HG03060 (cell line): ENCODE data around the gene KRT6C.

Experiments
- ATAC-seq: cut with Tn5 transposase; IDR thresholded peaks from one replicate; pipeline ENCODE4 v1.9.1; 2021; ENCODE audit warnings: low read depth, moderate number of reproducible peaks; ENCODE audit not compliant: unreplicated experiment

Gene KRT6C

DNA sequence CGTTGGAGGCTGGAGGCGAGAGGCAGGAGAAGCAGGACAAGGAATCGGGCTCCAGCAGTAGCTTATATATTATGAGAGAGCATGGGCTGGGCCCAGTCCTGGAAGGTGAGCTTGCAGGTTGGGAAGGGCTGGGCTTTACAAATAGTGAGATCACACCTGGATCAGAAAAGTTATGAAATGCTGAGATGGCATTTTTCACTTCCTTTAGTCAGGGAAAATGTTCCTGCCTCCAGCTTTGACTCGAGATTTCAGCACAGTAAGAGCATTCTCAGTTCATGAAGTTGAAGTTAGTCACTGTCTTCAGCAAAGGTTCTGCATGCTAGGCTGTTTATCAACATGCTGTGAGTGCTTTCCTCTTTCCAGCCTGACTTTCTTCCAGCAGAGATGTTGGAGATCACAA, at the start of gene KRT6C:
Gene KRT6C, minus strand, starts transcription at position 38 of the 400 bp plus-strand sequence. CDS start 68 bp downstream, outside the sequence.
- ATAC-seq: no peak

DNA sequence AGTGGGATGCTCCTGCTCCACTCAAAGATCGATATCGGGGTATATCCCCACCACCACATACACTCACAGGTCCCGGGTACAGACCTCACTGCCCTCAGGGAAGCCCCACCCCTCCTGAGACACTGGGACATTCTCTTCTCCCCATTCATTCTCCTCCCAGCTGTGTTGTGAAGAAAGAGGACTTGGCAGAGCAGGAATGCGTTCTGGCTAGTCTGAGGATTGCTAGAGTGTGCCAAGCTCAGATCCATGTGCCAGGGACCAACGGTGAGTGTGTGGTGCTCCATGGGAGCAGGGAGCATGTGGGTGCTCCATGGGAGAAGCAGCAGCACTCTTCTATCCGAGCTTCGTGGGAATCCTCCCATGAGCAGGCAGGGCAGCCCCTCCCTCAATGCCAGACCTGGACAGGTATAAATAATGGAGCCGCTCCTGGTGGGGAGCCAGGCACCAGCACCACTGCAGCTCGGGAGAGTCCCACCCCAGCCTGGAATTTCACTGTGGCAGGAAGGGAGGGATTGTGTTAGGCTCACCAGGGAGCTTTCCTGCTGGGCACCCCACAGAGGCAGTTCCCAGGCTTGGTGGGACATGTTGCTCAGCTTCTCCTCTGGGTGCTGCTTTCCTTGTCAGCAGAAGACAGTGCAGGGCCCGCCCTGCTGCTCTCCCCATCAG, 48.9 kb upstream of the KRT6C start:
- ATAC-seq: no peak

DNA sequence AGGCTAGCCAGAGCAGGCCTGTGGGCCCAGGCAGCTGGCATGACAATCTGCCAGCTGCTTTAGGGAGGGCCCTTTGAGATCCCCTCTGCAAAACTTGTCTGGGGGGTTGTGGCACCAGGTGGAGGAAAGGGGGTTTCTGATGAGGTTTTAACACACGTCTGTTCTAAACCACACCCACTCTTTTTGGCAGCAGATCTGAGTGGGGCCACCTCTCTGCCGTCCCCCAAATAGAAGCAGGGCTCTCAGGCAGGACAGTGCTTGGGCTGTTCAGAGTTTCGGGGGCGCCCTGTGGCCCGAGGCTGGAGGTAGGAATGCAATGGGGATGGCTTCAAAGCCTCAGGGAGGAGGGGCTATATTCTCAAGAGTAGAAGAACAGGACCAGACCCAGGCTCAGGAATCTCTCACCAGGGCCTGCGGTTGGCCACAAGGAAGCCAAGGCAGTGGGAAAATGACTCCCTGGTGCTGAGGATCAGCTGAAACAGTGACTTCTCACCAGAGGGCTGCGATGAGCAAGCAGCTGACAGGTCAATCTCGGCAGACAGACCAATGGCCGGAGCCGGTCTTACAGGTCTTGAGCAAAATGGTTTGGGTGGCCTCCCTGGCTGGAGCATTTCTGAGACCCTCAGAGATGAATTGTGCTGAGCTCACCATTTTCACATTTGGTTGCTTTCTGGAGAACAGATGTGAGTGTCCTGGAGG, 48.1 kb upstream of the KRT6C start:
- no peak for ATAC-seq

DNA sequence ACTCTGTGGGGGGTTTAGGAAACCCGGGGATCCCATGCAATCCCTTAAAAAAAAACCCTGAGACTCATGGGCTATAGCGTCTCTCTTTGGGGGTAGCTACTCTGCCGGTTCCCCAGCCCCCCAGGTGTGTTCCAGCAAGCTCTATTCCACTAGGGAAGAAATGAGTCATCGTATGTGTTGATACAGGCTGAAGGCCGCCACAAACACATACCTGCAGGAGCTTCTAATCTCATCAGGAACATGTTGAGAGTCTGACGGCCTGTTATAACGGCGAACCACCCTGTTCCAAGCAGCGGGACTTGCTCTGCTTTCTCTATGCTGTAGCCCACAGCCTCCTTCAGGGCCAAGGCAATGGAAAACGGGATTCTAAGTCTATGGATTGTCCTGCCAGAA, 47.6 kb upstream of the KRT6C start:
- no peak for ATAC-seq

DNA sequence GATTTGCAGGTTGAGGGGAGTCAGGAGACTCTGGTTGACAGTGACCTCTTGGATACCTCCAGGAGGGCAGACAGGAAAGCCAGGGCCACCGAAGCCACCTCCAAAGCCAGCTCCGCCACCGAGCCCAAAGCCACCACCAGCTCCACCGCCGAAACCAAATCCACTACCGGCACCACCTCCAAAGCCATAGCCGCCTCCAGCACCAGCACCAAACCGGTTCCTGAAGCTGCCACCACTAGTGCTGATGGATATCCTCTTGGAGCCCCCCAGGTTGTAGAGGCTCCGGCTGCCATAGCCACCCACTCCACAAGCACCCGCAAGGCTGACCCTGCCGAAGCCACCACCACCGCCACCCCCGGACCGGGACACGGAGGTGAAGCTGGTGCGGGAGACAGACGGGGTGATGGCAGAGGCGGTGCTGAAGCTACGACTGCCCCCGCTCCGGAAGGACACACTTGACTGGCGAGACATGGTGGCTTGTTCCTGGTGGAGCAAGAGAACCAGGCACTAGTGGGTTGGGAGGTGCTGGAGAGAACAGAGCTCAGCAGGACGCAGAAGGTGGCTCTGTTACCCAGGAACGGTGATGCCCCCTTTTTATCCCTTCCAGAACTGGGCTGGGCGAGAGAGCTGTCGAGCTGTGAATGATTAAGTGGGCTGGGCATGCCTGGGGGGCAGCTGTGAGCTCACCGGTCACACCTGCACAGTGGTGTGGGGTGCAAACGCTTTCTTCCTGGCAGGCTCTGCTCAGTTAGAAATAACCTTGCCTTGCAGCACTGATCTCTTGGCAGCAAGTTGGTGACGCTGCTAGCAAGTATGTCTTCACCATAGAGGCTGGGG, 46.4 kb upstream of the KRT6C start, which contains the start of gene KRT5:
Gene KRT5, minus strand, starts transcription at position 569 of the 837 bp plus-strand sequence. Its CDS starts 98 bp downstream, at position 471.
- ATAC-seq: no peak

DNA sequence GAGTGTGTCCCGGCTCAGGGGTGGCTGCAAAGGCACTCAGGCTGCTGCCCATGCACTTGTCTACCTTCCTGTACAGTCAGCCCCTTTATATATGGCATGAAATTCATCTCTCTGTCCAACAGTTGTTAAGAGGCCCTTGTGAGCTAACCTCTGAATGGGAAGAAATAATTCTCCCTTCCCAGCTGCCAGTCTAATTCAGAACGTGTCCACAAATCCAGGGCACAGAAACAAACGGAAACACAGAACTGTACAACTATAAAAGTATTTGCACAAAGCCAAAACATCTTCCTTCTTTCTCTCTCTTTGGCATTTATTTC, 45.7 kb upstream of the KRT6C start:
- no peak for ATAC-seq

DNA sequence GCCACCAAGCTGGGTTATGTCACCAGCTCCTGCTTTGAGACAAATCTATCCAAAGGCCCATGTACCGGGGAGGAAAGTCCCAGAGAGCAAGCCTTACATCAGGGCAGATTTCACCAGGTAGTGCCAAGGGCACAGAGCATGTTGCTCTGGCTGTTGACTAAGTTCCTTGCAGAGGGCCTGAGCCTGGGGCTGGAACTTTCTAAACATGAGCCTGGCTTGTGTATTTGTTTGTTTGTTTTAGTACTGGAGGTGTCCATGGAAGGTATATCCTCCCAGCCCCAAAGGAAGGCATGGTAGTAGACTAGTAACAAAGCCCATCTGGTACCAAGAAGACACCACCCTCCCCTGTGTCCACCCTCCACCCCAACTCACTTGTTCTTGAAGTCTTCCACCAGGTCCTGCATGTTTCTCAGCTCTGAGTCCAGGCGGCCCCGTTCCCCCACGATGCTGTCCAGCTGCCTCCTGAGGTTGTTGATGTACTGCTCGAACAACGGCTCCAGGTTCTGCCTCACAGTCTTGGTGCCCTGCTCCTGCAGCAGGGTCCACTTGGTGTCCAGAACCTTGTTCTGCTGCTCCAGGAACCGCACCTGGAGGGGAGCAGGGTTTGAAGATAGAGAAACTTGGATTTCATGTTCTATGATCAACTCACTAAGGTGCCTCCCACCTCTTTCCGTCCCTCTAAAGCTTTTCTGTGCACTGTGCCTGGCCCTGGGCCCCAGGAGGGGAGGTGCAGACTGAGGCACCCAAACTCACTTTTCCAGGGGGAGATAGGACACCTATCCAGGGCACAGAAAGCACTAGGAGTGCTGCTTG, 45.2 kb upstream of the KRT6C start:
- ATAC-seq: no peak

DNA sequence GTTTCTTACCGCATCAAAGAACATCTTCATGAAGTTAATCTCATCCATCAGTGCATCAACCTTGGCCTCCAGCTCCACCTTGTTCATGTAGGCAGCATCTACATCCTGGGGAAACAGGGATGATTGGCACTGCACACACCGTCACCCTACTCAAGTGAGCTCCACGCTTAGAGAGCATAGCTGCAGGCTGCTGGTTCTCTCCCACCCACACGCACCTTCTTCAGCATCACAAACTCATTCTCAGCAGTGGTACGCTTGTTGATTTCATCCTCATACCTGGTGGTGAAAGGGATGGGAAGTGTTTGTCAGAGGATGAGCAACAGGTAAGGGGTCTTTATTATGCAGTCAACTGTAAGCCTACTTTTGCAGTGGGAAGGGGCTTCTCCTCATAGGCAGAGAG, 44.3 kb upstream of the KRT6C start:
- no peak for ATAC-seq

DNA sequence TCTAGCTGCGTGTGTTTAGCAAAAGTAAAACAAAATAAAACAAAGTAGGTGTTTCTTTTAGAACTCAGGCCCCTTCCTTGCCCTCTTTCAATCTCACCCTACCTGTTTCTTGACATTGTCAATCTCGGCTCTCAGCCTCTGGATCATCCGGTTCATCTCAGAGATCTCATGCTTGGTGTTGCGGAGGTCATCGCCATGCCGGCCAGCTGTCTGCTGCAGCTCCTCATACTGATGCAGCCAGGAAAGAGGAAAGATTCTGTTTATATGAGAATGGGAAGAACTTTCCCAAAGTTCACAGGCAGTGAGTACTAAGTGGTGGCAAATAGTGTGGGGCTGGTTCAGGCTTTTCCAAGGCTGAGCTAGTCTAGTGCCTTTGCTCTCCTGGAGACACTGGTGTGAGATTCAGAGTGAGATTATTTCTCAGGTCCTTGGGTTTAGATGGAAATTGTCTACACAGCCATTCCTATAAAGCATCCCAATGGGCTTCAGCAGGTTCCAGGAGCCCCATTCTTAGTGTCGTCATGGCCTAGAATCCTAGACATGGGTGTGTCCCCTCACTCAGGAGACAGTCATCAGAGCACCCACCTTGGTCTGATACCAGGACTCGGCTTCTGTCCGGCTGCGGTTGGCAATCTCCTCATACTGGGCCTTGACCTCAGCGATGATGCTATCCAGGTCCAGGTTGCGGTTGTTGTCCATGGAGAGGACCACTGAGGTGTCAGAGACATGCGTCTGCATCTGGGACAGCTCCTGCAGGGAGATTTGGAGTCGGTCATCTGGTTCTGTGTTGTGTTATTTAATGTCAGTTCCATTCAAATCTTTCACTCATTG, 43.6 kb upstream of the KRT6C start:
- no peak for ATAC-seq

DNA sequence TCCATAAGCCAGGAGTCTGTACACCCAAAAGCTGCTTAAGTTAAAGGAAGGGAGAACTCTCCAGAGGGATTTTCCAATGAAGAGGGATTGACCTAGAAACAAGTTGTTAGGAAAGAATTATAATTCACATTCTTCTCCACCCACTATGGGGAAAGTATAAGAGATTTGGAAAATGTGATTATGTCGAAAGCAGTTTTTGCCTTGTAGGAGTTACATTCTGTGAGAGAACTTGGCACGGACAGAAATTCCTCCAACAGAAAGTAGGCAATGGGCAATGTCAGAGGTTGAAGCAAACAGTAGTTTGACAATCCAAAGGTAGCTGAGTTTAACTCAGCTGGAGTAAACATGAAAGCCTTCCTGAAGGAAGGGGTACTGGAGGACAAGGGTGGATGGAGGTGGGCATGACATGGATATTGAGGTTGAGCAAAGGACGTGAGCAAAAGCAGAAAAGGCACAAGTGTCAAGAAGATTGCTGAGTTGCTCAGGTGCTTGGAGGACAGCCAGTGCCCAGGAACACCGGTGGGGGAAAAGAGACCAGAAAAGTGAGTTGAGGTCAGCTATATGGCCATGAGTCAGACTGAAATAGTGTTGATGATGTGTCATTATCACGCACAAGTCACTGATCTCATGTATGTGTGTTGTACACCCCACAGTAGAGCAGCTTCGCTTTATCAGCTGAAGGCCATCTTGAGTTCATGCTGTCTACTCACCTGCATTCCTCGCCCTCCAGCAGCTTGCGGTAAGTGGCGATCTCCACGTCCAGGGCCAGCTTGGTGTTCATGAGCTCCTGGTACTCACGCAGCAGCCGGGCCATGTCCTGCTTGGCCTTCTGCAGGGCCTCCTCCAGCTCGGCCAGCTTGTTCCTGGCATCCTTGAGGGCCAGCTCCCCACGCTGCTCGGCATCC, 42.6 kb upstream of the KRT6C start:
- ATAC-seq: no peak

DNA sequence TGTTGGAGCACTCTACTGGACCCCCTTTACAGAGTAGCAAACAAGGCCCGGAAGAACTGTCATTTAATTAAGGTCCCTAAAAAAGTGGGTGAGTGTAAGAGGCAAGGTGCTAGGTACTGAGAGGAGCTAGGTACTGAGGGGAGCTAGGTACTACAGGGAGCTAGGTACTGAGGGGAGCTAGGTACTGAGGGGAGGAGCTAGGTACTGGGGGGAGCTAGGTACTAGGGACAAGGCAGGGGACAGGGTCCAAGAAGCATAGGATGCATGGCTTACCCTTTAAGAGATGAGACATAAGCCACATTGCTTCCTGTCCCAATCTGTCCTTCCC, 41.7 kb upstream of the KRT6C start:
- ATAC-seq: no peak

DNA sequence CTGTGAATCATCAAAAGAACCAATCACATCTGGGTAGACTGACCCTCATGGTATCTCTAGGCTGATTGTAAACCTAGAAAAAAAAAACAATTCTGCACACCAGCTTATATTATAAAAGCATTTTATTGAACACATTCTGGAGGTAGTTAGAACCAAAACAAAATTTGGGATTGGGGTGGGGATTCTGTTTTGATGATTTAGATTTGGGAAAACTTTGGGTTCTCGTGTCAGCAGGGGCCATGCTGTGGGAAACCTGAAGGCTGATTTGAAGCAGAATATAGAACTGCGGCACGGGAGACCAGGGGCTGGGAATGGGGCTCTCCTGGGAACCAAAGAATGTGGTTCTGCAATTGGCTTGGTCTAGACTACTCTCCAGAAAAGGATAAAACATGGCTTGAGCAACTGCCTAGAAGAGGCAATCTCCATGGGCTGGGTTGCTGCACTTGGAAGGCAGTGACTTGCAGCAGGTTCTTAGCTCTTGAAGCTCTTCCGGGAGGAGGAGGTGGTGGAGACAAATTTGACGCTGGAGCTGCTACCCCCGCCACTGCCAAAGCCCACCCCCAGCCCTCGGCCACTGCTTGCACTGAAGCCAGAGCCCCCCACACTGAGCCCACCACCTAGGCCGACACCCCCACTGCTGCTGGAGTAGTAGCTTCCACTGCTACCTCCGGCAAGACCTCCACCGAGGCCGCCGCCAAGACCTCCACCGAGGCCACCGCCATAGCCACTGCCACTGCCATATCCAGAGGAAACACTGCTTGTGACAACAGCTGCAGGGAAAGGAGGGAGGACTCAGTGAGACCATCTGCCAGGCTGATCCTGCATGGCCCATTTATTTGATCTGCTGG, 41.1 kb upstream of the KRT6C start:
- ATAC-seq: no peak

DNA sequence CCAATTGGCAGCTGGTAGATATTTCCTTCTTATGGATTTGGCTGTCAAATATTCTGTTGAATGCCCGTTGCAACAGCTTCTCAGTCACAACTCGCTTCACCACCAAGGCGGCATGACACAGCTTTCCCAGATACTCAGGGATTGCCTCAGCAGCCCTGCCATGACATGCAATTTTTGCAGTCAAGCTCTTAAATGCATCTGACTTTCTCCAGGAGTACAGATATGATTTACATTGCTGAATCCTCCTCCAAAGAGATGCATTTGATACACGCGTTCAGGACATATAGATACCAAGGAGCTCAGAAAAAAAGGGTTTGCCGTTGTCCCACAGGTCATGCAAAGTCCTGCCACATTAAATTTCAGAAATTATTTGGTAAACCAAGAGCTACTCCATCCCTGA, 40.1 kb upstream of the KRT6C start:
- ATAC-seq: no peak

DNA sequence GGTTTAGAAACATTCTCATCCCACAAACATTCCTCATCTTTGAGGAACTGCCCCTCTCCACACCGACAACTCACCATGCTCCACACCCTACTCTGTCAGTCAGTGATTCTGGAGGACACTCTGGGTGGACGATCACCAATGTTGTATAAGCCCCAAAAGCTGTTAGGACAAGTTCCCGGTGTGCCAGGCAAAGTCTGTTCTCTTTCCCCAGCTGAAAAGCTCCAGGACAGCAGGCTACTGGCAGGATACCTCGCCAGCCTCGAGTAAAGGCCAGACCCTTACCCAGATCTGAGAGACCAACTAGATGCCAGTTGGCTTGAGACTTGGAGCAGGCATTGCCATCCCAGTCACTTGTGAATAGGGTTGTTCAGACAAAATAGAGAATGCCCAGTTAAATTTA, 34.6 kb upstream of the KRT6C start:
- ATAC-seq: no peak

DNA sequence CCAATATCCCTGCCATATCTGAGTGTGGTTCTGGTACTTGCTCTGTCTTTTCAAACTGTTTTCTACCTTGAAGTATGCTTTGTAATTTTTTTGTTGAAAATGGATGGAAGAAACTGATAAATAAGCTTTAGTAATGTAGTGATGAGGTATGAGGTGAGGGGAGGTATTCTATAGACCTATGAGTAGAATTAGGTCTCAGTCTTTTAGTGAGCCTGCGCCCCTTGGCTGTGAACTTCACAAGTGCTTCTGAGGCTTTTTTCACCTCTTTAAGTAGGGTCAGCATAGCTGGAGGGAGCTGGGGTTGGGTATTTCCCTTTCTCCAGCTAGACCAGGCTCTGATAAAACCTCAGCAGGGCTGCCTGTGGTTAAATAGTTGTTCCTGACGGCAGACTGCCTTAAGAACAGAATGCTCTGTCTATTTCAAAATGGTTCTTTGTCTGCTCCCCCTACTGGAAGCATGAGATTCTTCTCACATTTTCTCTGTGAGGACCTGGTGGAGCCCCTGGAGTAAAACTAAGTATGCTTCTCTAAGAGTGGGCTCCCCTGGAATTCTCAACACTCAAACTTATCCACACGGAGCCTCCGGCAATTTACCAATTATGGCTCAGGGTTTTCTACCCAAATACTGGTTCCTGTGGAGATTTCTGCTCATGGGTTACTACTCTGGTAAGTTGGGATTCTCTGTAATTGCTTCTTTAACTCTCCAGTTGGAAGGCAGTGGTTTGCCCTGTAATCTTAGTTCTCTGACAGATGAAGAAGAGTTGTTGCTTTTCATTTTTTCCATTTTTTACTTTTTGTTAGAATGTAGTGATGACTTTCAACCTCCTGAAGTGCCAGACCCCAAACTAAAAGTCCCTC, 33.5 kb upstream of the KRT6C start:
- no peak for ATAC-seq

DNA sequence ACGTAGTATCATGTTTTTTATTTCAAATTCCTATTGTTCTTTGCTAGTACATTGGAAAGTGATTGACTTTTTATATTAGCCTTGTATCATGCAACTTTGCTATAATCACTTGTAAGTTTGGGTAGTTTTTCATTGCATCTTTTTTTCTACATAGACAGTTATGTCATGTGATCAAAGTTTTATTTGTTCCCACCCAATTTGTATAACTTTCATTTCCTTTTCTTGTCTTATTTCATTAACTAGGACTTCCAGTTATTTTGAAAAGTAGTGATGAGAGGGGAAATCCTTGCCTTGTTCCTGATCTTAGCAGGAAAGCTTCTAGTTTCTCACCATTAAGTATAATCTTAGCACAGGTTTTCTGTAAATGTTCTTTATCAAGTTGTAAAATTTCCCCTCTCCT, 29.3 kb upstream of the KRT6C start:
- no peak for ATAC-seq

DNA sequence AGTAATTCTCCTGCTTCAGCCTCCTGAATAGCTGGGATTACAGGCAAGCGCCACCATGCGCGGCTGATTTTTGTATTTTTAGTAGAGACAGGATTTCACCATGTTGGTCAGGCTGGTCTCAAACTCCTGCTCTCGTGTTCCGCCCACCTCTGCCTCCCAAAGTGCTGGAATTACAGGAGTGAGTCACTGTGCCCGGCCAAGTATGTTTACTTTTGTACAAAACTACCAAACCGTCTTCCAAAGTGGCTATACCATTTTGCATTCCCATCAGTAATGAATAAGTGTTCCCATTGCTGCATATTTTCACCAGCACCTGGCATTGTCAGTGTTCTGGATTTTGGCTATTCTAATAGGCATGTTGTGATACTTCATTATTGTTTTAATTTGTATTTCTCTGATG, 27.9 kb upstream of the KRT6C start:
- ATAC-seq: no peak
